BJ (cell line): ENCODE results near the gene OXNAD1. TPM values are rescaled to one million over a fixed set of nuclear protein-coding genes. Genes with fewer than 3 reads are reported as not detected.

Experiments
- CTCF ChIA-PET: fragments of 350-600 bp; formaldehyde crosslinking; extraction: SDS; loops from one replicate; lab custom pipeline; 2021; ENCODE audit warnings: antibody characterized with exemption, inconsistent platforms; lab: Yijun Ruan, JAX
- POLR2A ChIA-PET: fragments of 300-600 bp; sonication (Branson Sonifier 250); formaldehyde crosslinking; extraction: SDS; loops from one replicate; lab custom pipeline; 2021; ENCODE audit warnings: antibody characterized with exemption; lab: Charles Lee
- DNase-seq: peaks from one replicate; pipeline ENCODE4 v3.0.0-alpha.2; 2011; ENCODE audit warnings: low read depth
- H3K27me3 ChIP-seq: 2 replicates; pipeline ENCODE4 v1.6.0; 2011; ENCODE audit warnings: low read length; ENCODE audit not compliant: control insufficient read depth, insufficient read depth
- H3K36me3 ChIP-seq: 2 replicates; pipeline ENCODE4 v1.5.1; 2011; ENCODE audit warnings: low read length; ENCODE audit not compliant: control insufficient read depth, insufficient read depth
- H3K4me3 ChIP-seq: 2 replicates; pipeline ENCODE4 v1.5.1; 2011; ENCODE audit warnings: low read depth, mild to moderate bottlenecking, control low read depth, low read length
- polyA plus RNA-seq: library from polyadenylated mRNA; depleted of rRNA; stranded (reverse); fragments of >200 nt; gene quantifications from 2 replicates; pipeline ENCODE4 v1.2.3, GENCODE V29; 2011
- TF ChIP-seq, protein P1 (sequence below): IDR thresholded peaks from 2 replicates; pipeline ENCODE4 v1.5.1; 2011; ENCODE audit warnings: low read depth, mild to moderate bottlenecking, control low read depth, inconsistent platforms, low read length, moderate library complexity; ENCODE audit not compliant: insufficient read depth

Gene OXNAD1
- polyA plus RNA-seq, 1 experiment, result 8.9 TPM

GRCh38 chr3:16304061-16305010 lies 39.3 kb downstream of the OXNAD1 start:
- TF ChIP-seq, protein P1, sequence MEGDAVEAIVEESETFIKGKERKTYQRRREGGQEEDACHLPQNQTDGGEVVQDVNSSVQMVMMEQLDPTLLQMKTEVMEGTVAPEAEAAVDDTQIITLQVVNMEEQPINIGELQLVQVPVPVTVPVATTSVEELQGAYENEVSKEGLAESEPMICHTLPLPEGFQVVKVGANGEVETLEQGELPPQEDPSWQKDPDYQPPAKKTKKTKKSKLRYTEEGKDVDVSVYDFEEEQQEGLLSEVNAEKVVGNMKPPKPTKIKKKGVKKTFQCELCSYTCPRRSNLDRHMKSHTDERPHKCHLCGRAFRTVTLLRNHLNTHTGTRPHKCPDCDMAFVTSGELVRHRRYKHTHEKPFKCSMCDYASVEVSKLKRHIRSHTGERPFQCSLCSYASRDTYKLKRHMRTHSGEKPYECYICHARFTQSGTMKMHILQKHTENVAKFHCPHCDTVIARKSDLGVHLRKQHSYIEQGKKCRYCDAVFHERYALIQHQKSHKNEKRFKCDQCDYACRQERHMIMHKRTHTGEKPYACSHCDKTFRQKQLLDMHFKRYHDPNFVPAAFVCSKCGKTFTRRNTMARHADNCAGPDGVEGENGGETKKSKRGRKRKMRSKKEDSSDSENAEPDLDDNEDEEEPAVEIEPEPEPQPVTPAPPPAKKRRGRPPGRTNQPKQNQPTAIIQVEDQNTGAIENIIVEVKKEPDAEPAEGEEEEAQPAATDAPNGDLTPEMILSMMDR, result no peak
- Histone ChIP-seq H3K36me3 (no peaks in the 10 kb centered on the region; the same call in 1 of the 2 replicates), H3K27me3 (no peaks in the 10 kb centered on the region), H3K4me3 (no peak overlapping the region)
- no peak for DNase-seq
- ChIA-PET CTCF (interaction anchor here (0.9 to 2.3 kb wide), 5 partner anchors 9 to 213 kb away, joined by 3 to 7 read pairs (median 6); no protein-coding TSS in a partner anchor), POLR2A (no interaction called here)

DNA sequence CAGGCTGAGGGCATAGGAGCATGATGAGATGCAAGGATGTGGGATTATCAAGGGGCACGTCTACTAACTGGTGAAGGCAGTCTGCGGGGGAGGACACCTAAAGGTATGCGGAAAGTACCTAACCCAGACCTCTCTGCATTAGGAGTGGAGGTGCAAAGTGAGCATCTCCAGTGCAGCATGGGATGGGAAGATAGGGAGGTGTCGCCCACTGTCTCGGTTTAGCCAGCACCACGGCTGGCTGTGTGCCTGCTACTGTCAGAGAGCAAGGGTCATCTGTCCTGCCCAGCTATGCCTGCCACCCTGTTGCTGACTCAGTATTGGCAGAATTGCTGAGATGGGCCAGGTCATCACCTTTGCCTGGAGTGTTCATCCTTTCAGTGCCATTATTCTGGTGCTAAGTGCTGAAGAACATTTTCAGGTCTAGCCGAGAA lies 40.1 kb downstream of the OXNAD1 start:
- ChIA-PET POLR2A (no interaction called here), CTCF (interaction anchor here (0.9 to 2.3 kb wide), 3 partner anchors 9 to 212 kb away, joined by 6 to 7 read pairs (median 6); no protein-coding TSS in a partner anchor)
- no peak overlapping the region for H3K4me3 ChIP-seq
- TF ChIP-seq, protein P1, result no peak
- no peak for DNase-seq
- H3K36me3 ChIP-seq, result no peaks in the 10 kb centered on the region; the same call in 1 of the 2 replicates
- no peaks in the 10 kb centered on the region for H3K27me3 ChIP-seq

- DNase-seq, result no peak
- Histone ChIP-seq H3K4me3 (no peak overlapping the region), H3K36me3 (peaks cover 1% of the 10 kb centered on the region), H3K27me3 (no peaks in the 10 kb centered on the region)
- ChIA-PET CTCF (interaction anchor here (0.6 to 1.7 kb wide), 3 partner anchors 17 to 1035 kb away, joined by 3 to 4 read pairs (median 3); no protein-coding TSS in a partner anchor), POLR2A (no interaction called here)
- TF ChIP-seq, protein P1, result no peak
Observed at GRCh38 chr3:16307832-16308531, 43.0 kb downstream of the OXNAD1 start.

GRCh38 chr3:16308727-16309126 lies 43.7 kb downstream of the OXNAD1 start:
- H3K27me3 ChIP-seq, result no peaks in the 10 kb centered on the region
- ChIA-PET POLR2A (no interaction called here), CTCF (interaction anchor here (0.5 kb wide), 1 partner anchor 16 kb away, joined by 3 read pairs; no protein-coding TSS in a partner anchor)
- DNase-seq, result no peak
- no peak overlapping the region for H3K4me3 ChIP-seq
- TF ChIP-seq, protein P1, result no peak
- H3K36me3 ChIP-seq, result peaks cover 3% of the 10 kb centered on the region
